ENCODE measurements around the gene FGF4. TPM values are rescaled to one million over a fixed set of nuclear protein-coding genes. Genes with fewer than 3 reads are reported as not detected.
A peak's percentile ranks its signal among the peaks of the same experiment; 100 is the strongest.

FGF4 gene
- total RNA-seq, 3 donors from 2014 or later, result not detected

- Histone ChIP-seq H3K4me3 (no peak overlapping the region), H3K9me3 (no peaks in the 10 kb centered on the region), H3K36me3 (ENCODE audit: low read depth) (no peaks in the 10 kb centered on the region), H3K4me1 (ENCODE audit: low read depth) (no peaks in the 10 kb centered on the region)
- intact Hi-C loops (cut with DNase I, micrococcal nuclease), result no loop called here
- DNase-seq (no peak), ATAC-seq (no peak)
- TF ChIP-seq CTCF (IDR thresholded peaks at IDR 0.05), result no peak
Measured at GRCh38 chr11:69727266-69727665, 47.9 kb downstream of the FGF4 start.

GRCh38 chr11:69726481-69726880, 48.7 kb downstream of the FGF4 start:
- no peaks in the 10 kb centered on the region for H3K4me1 ChIP-seq (ENCODE audit: low read depth)
- no peak overlapping the region for H3K4me3 ChIP-seq
- H3K9me3 ChIP-seq, result no peaks in the 10 kb centered on the region
- ATAC-seq, result no peak
- DNase-seq, result no peak
- intact Hi-C loops (cut with DNase I, micrococcal nuclease), result no loop called here
- TF ChIP-seq CTCF (IDR thresholded peaks at IDR 0.05), result no peak
- no peaks in the 10 kb centered on the region for H3K36me3 ChIP-seq (ENCODE audit: low read depth)

- TF ChIP-seq CTCF (IDR thresholded peaks at IDR 0.05), result no peak
- Histone ChIP-seq H3K36me3 (ENCODE audit: low read depth) (no peaks in the 10 kb centered on the region), H3K4me1 (ENCODE audit: low read depth) (no peaks in the 10 kb centered on the region), H3K4me3 (no peak overlapping the region), H3K9me3 (no peaks in the 10 kb centered on the region)
- no peak for ATAC-seq
- no peak for DNase-seq
- intact Hi-C loops (cut with DNase I, micrococcal nuclease), result no loop called here
Measured at GRCh38 chr11:69726019-69726418, 49.1 kb downstream of the FGF4 start.

- no peaks in the 10 kb centered on the region for H3K4me1 ChIP-seq (ENCODE audit: low read depth)
- TF ChIP-seq CTCF (IDR thresholded peaks at IDR 0.05), result no peak
- H3K36me3 ChIP-seq (ENCODE audit: low read depth), result no peaks in the 10 kb centered on the region
- DNase-seq (peak in 1 of 3 donors; percentile 45), ATAC-seq (peak; percentile 73)
- H3K4me3 ChIP-seq, result no peak overlapping the region
- intact Hi-C loops (cut with DNase I, micrococcal nuclease), result no loop called here
- H3K9me3 ChIP-seq, result no peaks in the 10 kb centered on the region
Measured at GRCh38 chr11:69721745-69722144, 53.4 kb downstream of the FGF4 start.

GRCh38 chr11:69721106-69721505, 54.0 kb downstream of the FGF4 start:
- no peaks in the 10 kb centered on the region for H3K4me1 ChIP-seq (ENCODE audit: low read depth)
- DNase-seq (no peak), ATAC-seq (no peak)
- H3K4me3 ChIP-seq, result no peak overlapping the region
- TF ChIP-seq CTCF (IDR thresholded peaks at IDR 0.05), result no peak
- H3K9me3 ChIP-seq, result no peaks in the 10 kb centered on the region
- no peaks in the 10 kb centered on the region for H3K36me3 ChIP-seq (ENCODE audit: low read depth)
- intact Hi-C loops (cut with DNase I, micrococcal nuclease), result no loop called here

Other genes with a start within 250 kb of the FGF4 start
- gene CCND1, start 134.2 kb downstream of the FGF4 start, total RNA-seq, result 10 to 100 TPM; 44.6 to 82.4 (median 58.9) TPM
- 10 to 100 TPM; 21.8 to 30.5 (median 22.4) TPM for gene LTO1, start 100.0 kb downstream of the FGF4 start, total RNA-seq
- gene FGF19, start 71.3 kb downstream of the FGF4 start, total RNA-seq, result not detected
- not detected for gene FGF3, start 44.1 kb upstream of the FGF4 start, total RNA-seq